Astrocyte (in vitro differentiated cells and primary cell): ENCODE data around the gene BATF.

ENCODE experiments used
- EZH2 ChIP-seq: IDR thresholded peaks from 2 replicates; pipeline ENCODE4 v1.6.1; 2012; ENCODE audit warnings: mild to moderate bottlenecking, low read length, inconsistent platforms; ENCODE audit not compliant: insufficient read depth
- TF ChIP-seq, protein P1 (sequence below): IDR thresholded peaks from 2 replicates; pipeline ENCODE4 v1.5.1; 2011; ENCODE audit warnings: low read depth, mild to moderate bottlenecking, inconsistent platforms, low read length, moderate library complexity; ENCODE audit not compliant: insufficient read depth

DNA sequence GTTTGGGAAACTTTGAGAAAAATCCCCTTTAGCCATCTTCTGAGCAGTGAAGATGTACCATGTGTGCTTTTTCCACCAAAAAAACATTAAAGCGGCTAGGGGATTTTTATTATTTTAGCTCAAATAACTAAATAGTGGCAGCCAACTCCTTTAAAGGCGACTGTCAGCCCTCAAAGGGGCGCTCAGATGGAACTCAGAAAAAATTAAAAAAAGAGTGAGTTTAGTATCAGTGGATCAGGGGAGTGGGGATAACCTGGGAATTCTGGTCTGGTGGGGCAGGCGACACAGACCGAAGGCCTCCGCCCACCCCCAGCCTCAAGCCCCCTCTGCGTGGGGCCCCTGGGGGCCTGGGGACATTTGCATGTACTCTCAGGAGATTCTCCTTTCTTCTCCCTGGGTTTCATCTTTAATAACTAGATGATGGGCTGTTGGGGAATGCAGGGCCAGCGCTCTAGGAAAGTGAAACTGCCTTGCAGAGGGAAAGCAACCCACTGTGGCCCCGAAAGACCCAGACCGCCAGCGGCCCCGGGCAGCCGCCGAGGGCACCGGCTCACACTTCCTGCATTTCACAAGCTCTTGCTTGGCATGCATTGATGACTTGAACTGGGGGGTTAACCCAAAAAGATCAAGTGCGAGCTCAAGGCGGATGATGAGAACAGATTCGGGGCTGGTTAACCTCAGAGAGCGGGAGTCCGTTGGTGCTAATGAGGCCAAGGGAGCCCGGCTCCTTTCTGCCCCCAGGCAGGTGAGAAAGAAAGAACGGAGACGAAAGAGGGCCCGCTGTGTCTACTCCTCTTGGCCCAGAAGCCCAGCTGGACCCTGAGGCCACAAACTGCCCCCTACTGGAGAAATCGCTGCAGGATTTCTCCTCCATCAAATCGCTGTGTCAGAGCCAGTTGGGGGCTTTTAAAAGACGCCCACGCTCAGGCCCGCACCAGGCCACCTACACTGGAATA, 7.3 kb upstream of the BATF start:
- TF ChIP-seq, protein P1, sequence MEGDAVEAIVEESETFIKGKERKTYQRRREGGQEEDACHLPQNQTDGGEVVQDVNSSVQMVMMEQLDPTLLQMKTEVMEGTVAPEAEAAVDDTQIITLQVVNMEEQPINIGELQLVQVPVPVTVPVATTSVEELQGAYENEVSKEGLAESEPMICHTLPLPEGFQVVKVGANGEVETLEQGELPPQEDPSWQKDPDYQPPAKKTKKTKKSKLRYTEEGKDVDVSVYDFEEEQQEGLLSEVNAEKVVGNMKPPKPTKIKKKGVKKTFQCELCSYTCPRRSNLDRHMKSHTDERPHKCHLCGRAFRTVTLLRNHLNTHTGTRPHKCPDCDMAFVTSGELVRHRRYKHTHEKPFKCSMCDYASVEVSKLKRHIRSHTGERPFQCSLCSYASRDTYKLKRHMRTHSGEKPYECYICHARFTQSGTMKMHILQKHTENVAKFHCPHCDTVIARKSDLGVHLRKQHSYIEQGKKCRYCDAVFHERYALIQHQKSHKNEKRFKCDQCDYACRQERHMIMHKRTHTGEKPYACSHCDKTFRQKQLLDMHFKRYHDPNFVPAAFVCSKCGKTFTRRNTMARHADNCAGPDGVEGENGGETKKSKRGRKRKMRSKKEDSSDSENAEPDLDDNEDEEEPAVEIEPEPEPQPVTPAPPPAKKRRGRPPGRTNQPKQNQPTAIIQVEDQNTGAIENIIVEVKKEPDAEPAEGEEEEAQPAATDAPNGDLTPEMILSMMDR: no peak
- TF ChIP-seq EZH2: no peak
